DND-41 (cell line): ENCODE measurements around the gene CLMN.

ENCODE experiments used
- CTCF ChIP-seq: IDR thresholded peaks from 2 replicates; pipeline ENCODE4 v1.5.1; 2012; ENCODE audit warnings: borderline replicate concordance, low read length, moderate library complexity, mild to moderate bottlenecking; ENCODE audit not compliant: poor library complexity, severe bottlenecking; ENCODE audit errors: extremely low read depth
- EZH2 ChIP-seq: IDR thresholded peaks from 3 replicates; pipeline ENCODE4 v1.6.1; 2012; ENCODE audit warnings: borderline replicate concordance, low read depth, mild to moderate bottlenecking, moderate library complexity, low read length, inconsistent platforms; ENCODE audit not compliant: severe bottlenecking

DNA sequence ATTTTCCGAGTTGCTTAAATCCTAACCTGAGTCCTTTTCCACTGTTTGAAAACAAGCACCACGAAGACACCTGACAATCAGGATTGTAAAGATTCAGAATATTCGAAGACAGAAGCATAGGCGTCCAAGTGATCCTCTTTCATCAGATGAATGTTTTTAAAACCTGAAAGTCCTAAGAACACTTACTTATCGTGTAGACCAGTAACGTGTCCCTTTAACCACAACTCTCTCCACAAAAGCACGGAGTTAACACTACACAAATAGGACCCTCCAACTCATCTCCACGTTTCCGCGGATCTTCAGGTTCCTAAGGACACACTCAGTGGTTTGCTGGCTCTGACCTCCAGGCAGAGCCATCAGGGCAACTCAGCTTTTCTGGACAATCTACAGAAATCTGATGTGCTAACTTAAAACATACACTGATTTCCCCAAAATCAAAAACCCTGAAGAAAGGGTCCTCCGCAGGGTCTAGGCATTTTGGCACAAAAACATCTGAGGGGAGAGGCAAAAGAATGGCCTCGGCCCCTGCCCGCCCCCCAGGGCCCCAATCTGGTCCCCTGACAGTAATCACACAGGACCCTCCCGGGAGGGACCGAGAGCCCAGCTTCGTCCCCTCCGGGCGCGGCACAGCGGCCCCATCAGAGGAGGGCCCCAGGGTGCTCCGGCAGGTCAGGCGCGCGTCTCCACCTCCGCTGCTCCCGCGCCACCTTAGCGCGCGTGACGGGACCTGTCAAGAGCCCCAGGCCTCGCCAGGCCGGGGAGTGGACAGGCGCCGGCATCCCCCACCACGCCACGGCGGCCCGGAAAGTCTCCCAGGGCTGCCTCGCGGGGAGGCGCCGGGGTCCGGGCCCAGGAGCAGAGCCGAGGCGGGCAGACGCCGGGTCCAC lies 163.3 kb downstream of the CLMN start:
- TF ChIP-seq CTCF (no peak), EZH2 (no peak)
